ENCODE results near the gene CTDNEP1. TPM values are rescaled to one million over a fixed set of nuclear protein-coding genes. Genes with fewer than 3 reads are reported as not detected.

Gene CTDNEP1
- total RNA-seq, 1 experiment from 2014 or later: 132 TPM

- POLR2A ChIA-PET: interaction anchor here (0.6 kb wide), 1 partner anchor 88 kb away, joined by 25 read pairs; no protein-coding TSS in a partner anchor
Observed at GRCh38 chr17:7216242-7217112, 35.1 kb downstream of the CTDNEP1 start.

More at GRCh38 chr17:7216242-7217112, 35.1 kb downstream of the CTDNEP1 start:
- TF ChIP-seq REST (IDR thresholded peaks at IDR 0.05; ENCODE audit: insufficient read depth in 1 of 2, low read depth in 2 of 2, low read length in 1 of 2): no peak
- no peak for TF ChIP-seq TCF7L2 (IDR thresholded peaks at IDR 0.05; ENCODE audit: low read depth, low read length)
- no peak for TF ChIP-seq POLR2AphosphoS5 (IDR thresholded peaks at IDR 0.05; ENCODE audit: low read depth, low read length)
- TF ChIP-seq SIN3A (IDR thresholded peaks at IDR 0.05; ENCODE audit: borderline replicate concordance, insufficient read depth, low read depth, low read length): no peak
- TF ChIP-seq CTCF (IDR thresholded peaks at IDR 0.05): no peak
- DNase-seq (ENCODE audit: low read depth, low spot score): no peak
- intact Hi-C loops (cut with micrococcal nuclease; ENCODE audit: unreplicated experiment) (no loop called here), in situ Hi-C loops (cut with HindIII; ENCODE audit: low pct_unique_long_range_greater_than_20kb, low sequenced_read_pairs) (no loop called here)
- Histone ChIP-seq H3K27me3 (ENCODE audit: control insufficient read depth, insufficient read depth, low read length) (no peaks in the 10 kb centered on the region), H3K4me1 (ENCODE audit: control insufficient read depth, insufficient read depth, low read length) (peaks cover 36% of the 10 kb centered on the region), H3K36me3 (ENCODE audit: control insufficient read depth, insufficient read depth, low read length) (peaks cover 5% of the 10 kb centered on the region; the same call in 1 of the 2 replicates), H3K9me3 (ENCODE audit: control insufficient read depth, insufficient read depth, low read depth, low read length) (no peaks in the 10 kb centered on the region), H3K4me3 (ENCODE audit: low read depth in 2 of 2, low read length in 2 of 2) (peak overlapping the region; percentile 53 to 67), H3K27ac (ENCODE audit: low read length) (peak overlapping the region; percentile 73)
- CTCF ChIA-PET: interaction anchor here (0.6 kb wide), 2 partner anchors 123 to 170 kb away, joined by 10 to 12 read pairs; no protein-coding TSS in a partner anchor
- ATAC-seq: no peak
- BruUV-seq (replicated peaks): TSS peak; percentile 55
